GM23338 (cell line): ENCODE data around the gene HBM. TPM values are rescaled to one million over a fixed set of nuclear protein-coding genes. Genes with fewer than 3 reads are reported as not detected.

Source experiments
- ATAC-seq: fragments of 200-7000 bp; cut with Tn5 transposase; 3 replicates; pipeline ENCODE4 v1.9.1; 2020
- DNase-seq: peaks from one replicate; pipeline ENCODE4 v3.0.0-alpha.2; 2015; ENCODE audit warnings: low spot score
- H2AFZ ChIP-seq: fragments of 200-600 bp; sonication (generic); 2 replicates; pipeline ENCODE4 v1.8.0; 2016; ENCODE audit warnings: antibody characterized with exemption, mild to moderate bottlenecking, moderate library complexity
- H3F3A ChIP-seq: fragments of 200-600 bp; sonication (generic); replicated peaks from 2 replicates; pipeline ENCODE4 v1.8.0; 2017; ENCODE audit warnings: antibody characterized with exemption, mixed run types, low read depth
- H3K27ac ChIP-seq: fragments of 200-600 bp; sonication (generic); 2 replicates; pipeline ENCODE4 v1.6.1; 2016; ENCODE audit warnings: low read depth
- H3K27me3 ChIP-seq: fragments of 200-600 bp; sonication (generic); 2 replicates; pipeline ENCODE4 v1.8.0; 2016; ENCODE audit warnings: mild to moderate bottlenecking, mixed run types, moderate library complexity; ENCODE audit not compliant: insufficient read depth
- H3K36me3 ChIP-seq: fragments of 200-600 bp; sonication (generic); 2 replicates; pipeline ENCODE4 v1.8.0; 2016; ENCODE audit warnings: mild to moderate bottlenecking; ENCODE audit not compliant: insufficient read depth
- H3K4me1 ChIP-seq: fragments of 200-600 bp; sonication (generic); 2 replicates; pipeline ENCODE4 v1.8.0; 2016; ENCODE audit warnings: mild to moderate bottlenecking, moderate library complexity; ENCODE audit not compliant: insufficient read depth
- H3K4me2 ChIP-seq: fragments of 200-600 bp; sonication (generic); 2 replicates; pipeline ENCODE4 v1.7.1; 2017; ENCODE audit warnings: mixed run types
- H3K4me3 ChIP-seq: fragments of 200-600 bp; sonication (generic); 2 replicates; pipeline ENCODE4 v1.6.1; 2016; ENCODE audit warnings: mixed run types
- H3K79me2 ChIP-seq: fragments of 200-600 bp; sonication (generic); replicated peaks from 2 replicates; pipeline ENCODE4 v1.8.0; 2017; ENCODE audit warnings: mild to moderate bottlenecking; ENCODE audit not compliant: insufficient read depth
- H3K9me2 ChIP-seq: fragments of 200-600 bp; sonication (generic); 2 replicates; pipeline ENCODE4 v1.8.0; 2017; ENCODE audit not compliant: insufficient read depth
- H4K20me1 ChIP-seq: fragments of 200-600 bp; sonication (generic); replicated peaks from 2 replicates; pipeline ENCODE4 v1.8.0; 2017; ENCODE audit warnings: mild to moderate bottlenecking; ENCODE audit not compliant: insufficient read depth
- H3K27ac Mint-ChIP-seq: 2 replicates; pipeline ENCODE4 v1.8.0; 2020; ENCODE audit warnings: inconsistent platforms, mild to moderate bottlenecking, moderate library complexity, mixed read lengths
- H3K27me3 Mint-ChIP-seq: 3 replicates; pipeline ENCODE4 v1.8.0; 2022; ENCODE audit warnings: low read depth, mild to moderate bottlenecking, moderate library complexity, mixed read lengths, inconsistent platforms; ENCODE audit not compliant: insufficient read depth, poor library complexity
- H3K36me3 Mint-ChIP-seq: 3 replicates; pipeline ENCODE4 v1.8.0; 2021; ENCODE audit warnings: low read depth, mild to moderate bottlenecking, inconsistent platforms, moderate library complexity, mixed read lengths
- H3K4me1 Mint-ChIP-seq: 3 replicates; pipeline ENCODE4 v1.8.0; 2020; ENCODE audit warnings: mild to moderate bottlenecking, inconsistent platforms, mixed read lengths
- H3K4me3 Mint-ChIP-seq: 3 replicates; pipeline ENCODE4 v1.8.0; 2021; ENCODE audit warnings: moderate library complexity, mild to moderate bottlenecking, inconsistent platforms, mixed read lengths
- H3K9me3 Mint-ChIP-seq: 3 replicates; pipeline ENCODE4 v1.8.0; 2020; ENCODE audit warnings: moderate library complexity, mild to moderate bottlenecking, inconsistent platforms, mixed read lengths
- CREB1 ChIP-seq: fragments of 250-450 bp; sonication (Bioruptor Pico); IDR thresholded peaks from 2 replicates; pipeline ENCODE4 v1.5.0; 2020; ENCODE audit warnings: low read depth, mild to moderate bottlenecking, moderate library complexity
- JUNB ChIP-seq: IDR thresholded peaks from one replicate; pipeline ENCODE4 v1.6.1; 2016; ENCODE audit warnings: antibody characterized with exemption; ENCODE audit not compliant: unreplicated experiment
- NANOG ChIP-seq: IDR thresholded peaks from 2 replicates; pipeline ENCODE4 v1.6.1; 2016; ENCODE audit warnings: antibody characterized with exemption, borderline replicate concordance
- ZNF114 ChIP-seq: fragments of 250-450 bp; sonication (Bioruptor Pico); IDR thresholded peaks from 2 replicates; pipeline ENCODE4 v1.5.0; 2020; ENCODE audit warnings: mild to moderate bottlenecking, moderate library complexity
- ZNF331 ChIP-seq: fragments of 250-450 bp; sonication (Bioruptor Pico); IDR thresholded peaks from 2 replicates; pipeline ENCODE4 v1.5.0; 2020; ENCODE audit warnings: low read depth, mild to moderate bottlenecking, moderate library complexity
- polyA plus RNA-seq: library from polyadenylated mRNA; unstranded; fragments of >200 nt; fragmentation: Nextera tagmentation; extraction: Ambion mirVana; gene quantifications from 2 replicates; pipeline ENCODE4 v1.2.1, GENCODE V29; 2016
- total RNA-seq: library from RNA; depleted of rRNA; stranded (reverse); fragments of >200 nt; shearing (Covaris generic); gene quantifications from 2 replicates; pipeline ENCODE4 v1.2.3, GENCODE V29; 2014
- TF ChIP-seq, protein P1 (sequence below): IDR thresholded peaks from one replicate; pipeline ENCODE4 v1.6.1; 2018; ENCODE audit warnings: antibody characterized with exemption; ENCODE audit not compliant: unreplicated experiment
- TF ChIP-seq, protein P2 (sequence below), 2 experiments: fragments of 200-600 bp in 1 of 2; sonication (generic) in 1 of 2; conservative IDR thresholded peaks; 2 replicates each; pipeline versions ENCODE4 v1.5.1 to v1.6.1; 2016 to 2017; ENCODE audit warnings: antibody characterized with exemption in 2 of 2, low read depth in 2 of 2, mild to moderate bottlenecking in 2 of 2, moderate library complexity in 1 of 2
- TF ChIP-seq, protein P3 (sequence below): fragments of 250-450 bp; sonication (Bioruptor Pico); IDR thresholded peaks from 2 replicates; pipeline ENCODE4 v1.5.0; 2020; ENCODE audit warnings: mild to moderate bottlenecking, moderate library complexity
- TF ChIP-seq, protein P4 (sequence below): IDR thresholded peaks from 2 replicates; pipeline ENCODE4 v1.6.1; 2016; ENCODE audit warnings: antibody characterized with exemption

Gene HBM
- total and polyA plus RNA-seq, 2 experiments from 2014 or later, result not detected

DNA sequence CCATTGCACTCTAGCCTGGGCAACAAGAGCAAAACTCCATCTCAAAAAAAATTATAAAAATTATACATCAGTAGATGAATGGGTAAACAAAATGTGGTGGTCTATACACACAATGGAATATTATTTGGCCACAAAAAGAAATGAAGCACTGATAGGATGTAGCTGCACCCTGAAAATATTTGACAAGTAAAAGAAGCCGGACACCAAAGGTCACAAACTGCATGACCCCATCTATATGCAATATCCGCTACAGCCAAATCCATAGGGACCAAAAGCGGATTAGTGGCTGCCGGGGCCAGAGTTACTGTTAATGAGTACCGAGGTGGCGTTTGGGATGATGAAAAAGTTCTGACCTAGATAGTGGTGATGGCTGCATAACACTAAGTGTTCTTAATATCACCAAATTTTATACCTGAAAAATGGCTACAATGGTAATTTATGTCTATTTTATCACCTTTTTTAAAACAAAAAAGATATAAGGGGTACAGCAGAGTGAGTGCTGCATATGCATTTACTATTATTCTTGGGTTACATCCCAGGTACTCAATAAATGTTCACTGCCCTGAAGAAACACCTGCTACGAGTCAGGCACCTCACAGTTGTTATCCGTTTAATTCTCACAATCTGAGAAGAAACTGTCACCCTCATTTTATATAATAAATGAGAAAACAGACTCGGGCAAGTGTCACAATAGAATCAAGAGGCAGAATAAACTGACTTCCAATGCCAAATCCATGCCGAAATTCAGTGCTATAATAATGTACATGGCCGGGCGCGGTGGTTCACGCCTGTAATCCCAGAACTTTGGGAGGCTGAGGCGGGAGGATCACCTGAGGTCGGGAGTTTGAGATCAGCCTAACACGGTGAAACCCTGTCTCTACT is 13.7 kb downstream of the HBM start (continued):
- TF ChIP-seq, protein P1, sequence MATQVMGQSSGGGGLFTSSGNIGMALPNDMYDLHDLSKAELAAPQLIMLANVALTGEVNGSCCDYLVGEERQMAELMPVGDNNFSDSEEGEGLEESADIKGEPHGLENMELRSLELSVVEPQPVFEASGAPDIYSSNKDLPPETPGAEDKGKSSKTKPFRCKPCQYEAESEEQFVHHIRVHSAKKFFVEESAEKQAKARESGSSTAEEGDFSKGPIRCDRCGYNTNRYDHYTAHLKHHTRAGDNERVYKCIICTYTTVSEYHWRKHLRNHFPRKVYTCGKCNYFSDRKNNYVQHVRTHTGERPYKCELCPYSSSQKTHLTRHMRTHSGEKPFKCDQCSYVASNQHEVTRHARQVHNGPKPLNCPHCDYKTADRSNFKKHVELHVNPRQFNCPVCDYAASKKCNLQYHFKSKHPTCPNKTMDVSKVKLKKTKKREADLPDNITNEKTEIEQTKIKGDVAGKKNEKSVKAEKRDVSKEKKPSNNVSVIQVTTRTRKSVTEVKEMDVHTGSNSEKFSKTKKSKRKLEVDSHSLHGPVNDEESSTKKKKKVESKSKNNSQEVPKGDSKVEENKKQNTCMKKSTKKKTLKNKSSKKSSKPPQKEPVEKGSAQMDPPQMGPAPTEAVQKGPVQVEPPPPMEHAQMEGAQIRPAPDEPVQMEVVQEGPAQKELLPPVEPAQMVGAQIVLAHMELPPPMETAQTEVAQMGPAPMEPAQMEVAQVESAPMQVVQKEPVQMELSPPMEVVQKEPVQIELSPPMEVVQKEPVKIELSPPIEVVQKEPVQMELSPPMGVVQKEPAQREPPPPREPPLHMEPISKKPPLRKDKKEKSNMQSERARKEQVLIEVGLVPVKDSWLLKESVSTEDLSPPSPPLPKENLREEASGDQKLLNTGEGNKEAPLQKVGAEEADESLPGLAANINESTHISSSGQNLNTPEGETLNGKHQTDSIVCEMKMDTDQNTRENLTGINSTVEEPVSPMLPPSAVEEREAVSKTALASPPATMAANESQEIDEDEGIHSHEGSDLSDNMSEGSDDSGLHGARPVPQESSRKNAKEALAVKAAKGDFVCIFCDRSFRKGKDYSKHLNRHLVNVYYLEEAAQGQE, result no peak
- TF ChIP-seq NANOG, result no peak
- TF ChIP-seq ZNF114 (CRISPR knock-in tag), result no peak
- no peak for TF ChIP-seq ZNF331
- TF ChIP-seq CREB1 (CRISPR knock-in tag), result no peak
- TF ChIP-seq, protein P2, sequence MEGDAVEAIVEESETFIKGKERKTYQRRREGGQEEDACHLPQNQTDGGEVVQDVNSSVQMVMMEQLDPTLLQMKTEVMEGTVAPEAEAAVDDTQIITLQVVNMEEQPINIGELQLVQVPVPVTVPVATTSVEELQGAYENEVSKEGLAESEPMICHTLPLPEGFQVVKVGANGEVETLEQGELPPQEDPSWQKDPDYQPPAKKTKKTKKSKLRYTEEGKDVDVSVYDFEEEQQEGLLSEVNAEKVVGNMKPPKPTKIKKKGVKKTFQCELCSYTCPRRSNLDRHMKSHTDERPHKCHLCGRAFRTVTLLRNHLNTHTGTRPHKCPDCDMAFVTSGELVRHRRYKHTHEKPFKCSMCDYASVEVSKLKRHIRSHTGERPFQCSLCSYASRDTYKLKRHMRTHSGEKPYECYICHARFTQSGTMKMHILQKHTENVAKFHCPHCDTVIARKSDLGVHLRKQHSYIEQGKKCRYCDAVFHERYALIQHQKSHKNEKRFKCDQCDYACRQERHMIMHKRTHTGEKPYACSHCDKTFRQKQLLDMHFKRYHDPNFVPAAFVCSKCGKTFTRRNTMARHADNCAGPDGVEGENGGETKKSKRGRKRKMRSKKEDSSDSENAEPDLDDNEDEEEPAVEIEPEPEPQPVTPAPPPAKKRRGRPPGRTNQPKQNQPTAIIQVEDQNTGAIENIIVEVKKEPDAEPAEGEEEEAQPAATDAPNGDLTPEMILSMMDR (conservative IDR thresholded peaks at IDR 0.05; ENCODE audit: low read depth in 2 of 2), result no peak

DNA sequence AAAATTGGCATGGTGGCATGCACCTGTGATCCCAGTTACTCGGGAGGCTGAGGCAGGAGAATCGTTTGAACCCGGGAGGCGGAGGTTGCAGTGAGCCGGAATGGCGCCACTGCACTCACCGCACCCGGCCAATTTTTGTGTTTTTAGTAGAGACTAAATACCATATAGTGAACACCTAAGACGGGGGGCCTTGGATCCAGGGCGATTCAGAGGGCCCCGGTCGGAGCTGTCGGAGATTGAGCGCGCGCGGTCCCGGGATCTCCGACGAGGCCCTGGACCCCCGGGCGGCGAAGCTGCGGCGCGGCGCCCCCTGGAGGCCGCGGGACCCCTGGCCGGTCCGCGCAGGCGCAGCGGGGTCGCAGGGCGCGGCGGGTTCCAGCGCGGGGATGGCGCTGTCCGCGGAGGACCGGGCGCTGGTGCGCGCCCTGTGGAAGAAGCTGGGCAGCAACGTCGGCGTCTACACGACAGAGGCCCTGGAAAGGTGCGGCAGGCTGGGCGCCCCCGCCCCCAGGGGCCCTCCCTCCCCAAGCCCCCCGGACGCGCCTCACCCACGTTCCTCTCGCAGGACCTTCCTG is 14.4 kb downstream of the HBM start, which contains the start of gene HBQ1:
TSS of gene HBQ1 (plus strand) at position 359 of the 575 bp plus-strand sequence. CDS start at position 387, 28 bp downstream.
- Histone ChIP-seq H3K9me2 (no peaks in the 10 kb centered on the region), H3K27ac (no peak within 1 kb of the TSS), H3K79me2 (no peaks in the 10 kb centered on the region), H3F3A (peaks cover 23% of the 10 kb centered on the region; the same call in 1 of the 2 replicates), H3K36me3 (no peaks in the 10 kb centered on the region), H2AFZ (peak within 1 kb of the TSS; percentile 56; the same call in 1 of the 2 replicates), H3K4me2 (peak within 1 kb of the TSS; percentile 80), H4K20me1 (peaks cover 8% of the 10 kb centered on the region), H3K4me1 (no peaks in the 10 kb centered on the region; the same call in 1 of the 2 replicates), H3K27me3 (peaks cover 57% of the 10 kb centered on the region), H3K4me3 (peak within 1 kb of the TSS; percentile 53)
- H3K27ac Mint-ChIP-seq, result no peak within 1 kb of the TSS
- peaks cover 53% of the 10 kb centered on the region for H3K27me3 Mint-ChIP-seq
- peak; percentile 71 for DNase-seq
- H3K36me3 Mint-ChIP-seq, result peaks cover 6% of the 10 kb centered on the region; the same call in 2 of the 3 replicates
- no peaks in the 10 kb centered on the region; the same call in 2 of the 3 replicates for H3K9me3 Mint-ChIP-seq
- H3K4me3 Mint-ChIP-seq, result peak within 1 kb of the TSS; percentile 66
- peaks cover 4% of the 10 kb centered on the region; the same call in 2 of the 3 replicates for H3K4me1 Mint-ChIP-seq
- ATAC-seq, result peak; percentile 16
- TF ChIP-seq, protein P3, sequence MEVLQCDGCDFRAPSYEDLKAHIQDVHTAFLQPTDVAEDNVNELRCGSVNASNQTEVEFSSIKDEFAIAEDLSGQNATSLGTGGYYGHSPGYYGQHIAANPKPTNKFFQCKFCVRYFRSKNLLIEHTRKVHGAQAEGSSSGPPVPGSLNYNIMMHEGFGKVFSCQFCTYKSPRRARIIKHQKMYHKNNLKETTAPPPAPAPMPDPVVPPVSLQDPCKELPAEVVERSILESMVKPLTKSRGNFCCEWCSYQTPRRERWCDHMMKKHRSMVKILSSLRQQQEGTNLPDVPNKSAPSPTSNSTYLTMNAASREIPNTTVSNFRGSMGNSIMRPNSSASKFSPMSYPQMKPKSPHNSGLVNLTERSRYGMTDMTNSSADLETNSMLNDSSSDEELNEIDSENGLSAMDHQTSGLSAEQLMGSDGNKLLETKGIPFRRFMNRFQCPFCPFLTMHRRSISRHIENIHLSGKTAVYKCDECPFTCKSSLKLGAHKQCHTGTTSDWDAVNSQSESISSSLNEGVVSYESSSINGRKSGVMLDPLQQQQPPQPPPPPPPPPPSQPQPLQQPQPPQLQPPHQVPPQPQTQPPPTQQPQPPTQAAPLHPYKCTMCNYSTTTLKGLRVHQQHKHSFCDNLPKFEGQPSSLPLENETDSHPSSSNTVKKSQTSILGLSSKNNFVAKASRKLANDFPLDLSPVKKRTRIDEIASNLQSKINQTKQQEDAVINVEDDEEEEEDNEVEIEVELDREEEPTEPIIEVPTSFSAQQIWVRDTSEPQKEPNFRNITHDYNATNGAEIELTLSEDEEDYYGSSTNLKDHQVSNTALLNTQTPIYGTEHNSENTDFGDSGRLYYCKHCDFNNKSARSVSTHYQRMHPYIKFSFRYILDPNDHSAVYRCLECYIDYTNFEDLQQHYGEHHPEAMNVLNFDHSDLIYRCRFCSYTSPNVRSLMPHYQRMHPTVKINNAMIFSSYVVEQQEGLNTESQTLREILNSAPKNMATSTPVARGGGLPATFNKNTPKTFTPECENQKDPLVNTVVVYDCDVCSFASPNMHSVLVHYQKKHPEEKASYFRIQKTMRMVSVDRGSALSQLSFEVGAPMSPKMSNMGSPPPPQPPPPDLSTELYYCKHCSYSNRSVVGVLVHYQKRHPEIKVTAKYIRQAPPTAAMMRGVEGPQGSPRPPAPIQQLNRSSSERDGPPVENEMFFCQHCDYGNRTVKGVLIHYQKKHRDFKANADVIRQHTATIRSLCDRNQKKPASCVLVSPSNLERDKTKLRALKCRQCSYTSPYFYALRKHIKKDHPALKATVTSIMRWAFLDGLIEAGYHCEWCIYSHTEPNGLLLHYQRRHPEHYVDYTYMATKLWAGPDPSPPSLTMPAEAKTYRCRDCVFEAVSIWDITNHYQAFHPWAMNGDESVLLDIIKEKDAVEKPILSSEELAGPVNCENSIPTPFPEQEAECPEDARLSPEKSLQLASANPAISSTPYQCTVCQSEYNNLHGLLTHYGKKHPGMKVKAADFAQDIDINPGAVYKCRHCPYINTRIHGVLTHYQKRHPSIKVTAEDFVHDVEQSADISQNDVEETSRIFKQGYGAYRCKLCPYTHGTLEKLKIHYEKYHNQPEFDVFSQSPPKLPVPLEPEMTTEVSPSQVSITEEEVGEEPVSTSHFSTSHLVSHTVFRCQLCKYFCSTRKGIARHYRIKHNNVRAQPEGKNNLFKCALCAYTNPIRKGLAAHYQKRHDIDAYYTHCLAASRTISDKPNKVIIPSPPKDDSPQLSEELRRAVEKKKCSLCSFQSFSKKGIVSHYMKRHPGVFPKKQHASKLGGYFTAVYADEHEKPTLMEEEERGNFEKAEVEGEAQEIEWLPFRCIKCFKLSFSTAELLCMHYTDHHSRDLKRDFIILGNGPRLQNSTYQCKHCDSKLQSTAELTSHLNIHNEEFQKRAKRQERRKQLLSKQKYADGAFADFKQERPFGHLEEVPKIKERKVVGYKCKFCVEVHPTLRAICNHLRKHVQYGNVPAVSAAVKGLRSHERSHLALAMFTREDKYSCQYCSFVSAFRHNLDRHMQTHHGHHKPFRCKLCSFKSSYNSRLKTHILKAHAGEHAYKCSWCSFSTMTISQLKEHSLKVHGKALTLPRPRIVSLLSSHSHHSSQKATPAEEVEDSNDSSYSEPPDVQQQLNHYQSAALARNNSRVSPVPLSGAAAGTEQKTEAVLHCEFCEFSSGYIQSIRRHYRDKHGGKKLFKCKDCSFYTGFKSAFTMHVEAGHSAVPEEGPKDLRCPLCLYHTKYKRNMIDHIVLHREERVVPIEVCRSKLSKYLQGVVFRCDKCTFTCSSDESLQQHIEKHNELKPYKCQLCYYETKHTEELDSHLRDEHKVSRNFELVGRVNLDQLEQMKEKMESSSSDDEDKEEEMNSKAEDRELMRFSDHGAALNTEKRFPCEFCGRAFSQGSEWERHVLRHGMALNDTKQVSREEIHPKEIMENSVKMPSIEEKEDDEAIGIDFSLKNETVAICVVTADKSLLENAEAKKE (CRISPR knock-in tag), result no peak
- no peak for TF ChIP-seq CREB1 (CRISPR knock-in tag)
- TF ChIP-seq, protein P4, sequence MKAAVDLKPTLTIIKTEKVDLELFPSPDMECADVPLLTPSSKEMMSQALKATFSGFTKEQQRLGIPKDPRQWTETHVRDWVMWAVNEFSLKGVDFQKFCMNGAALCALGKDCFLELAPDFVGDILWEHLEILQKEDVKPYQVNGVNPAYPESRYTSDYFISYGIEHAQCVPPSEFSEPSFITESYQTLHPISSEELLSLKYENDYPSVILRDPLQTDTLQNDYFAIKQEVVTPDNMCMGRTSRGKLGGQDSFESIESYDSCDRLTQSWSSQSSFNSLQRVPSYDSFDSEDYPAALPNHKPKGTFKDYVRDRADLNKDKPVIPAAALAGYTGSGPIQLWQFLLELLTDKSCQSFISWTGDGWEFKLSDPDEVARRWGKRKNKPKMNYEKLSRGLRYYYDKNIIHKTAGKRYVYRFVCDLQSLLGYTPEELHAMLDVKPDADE, result no peak
- TF ChIP-seq ZNF331, result no peak
- TF ChIP-seq ZNF114 (CRISPR knock-in tag), result no peak
- TF ChIP-seq JUNB, result no peak
